ENCODE data around the gene EZR. TPM values are rescaled to one million over a fixed set of nuclear protein-coding genes. Genes with fewer than 3 reads are reported as not detected.

Gene EZR
- total RNA-seq, 1 experiment from 2014 or later, result 1,402 TPM

- Histone ChIP-seq H3K27me3 (ENCODE audit: insufficient read depth, low read length) (no peaks in the 10 kb centered on the region), H3K9me3 (ENCODE audit: control insufficient read depth in 1 of 2, insufficient read depth in 1 of 2, low read depth in 1 of 2, low read length in 2 of 2) (no peaks in the 10 kb centered on the region), H3K4me3 (replicated peaks in 1 of 2; ENCODE audit: low read depth in 1 of 2, low read length in 2 of 2) (no peak overlapping the region), H4K20me1 (ENCODE audit: insufficient read depth) (peaks cover 74% of the 10 kb centered on the region; the same call in 1 of the 2 replicates), H3K4me2 (ENCODE audit: low read length) (peak overlapping the region; percentile 8), H3K79me2 (ENCODE audit: insufficient read depth, low read length) (peaks cover 100% of the 10 kb centered on the region), H3K9me2 (ENCODE audit: insufficient read depth) (no peaks in the 10 kb centered on the region), H3K27ac (ENCODE audit: low read depth, low read length) (peak overlapping the region; percentile 34), H3K36me3 (ENCODE audit: control insufficient read depth in 1 of 2, insufficient read depth in 2 of 2, low read length in 2 of 2) (peaks cover 68 to 95% of the 10 kb centered on the region in 2 experiments), H3K4me1 (ENCODE audit: control insufficient read depth in 1 of 2, insufficient read depth in 2 of 2, low read length in 2 of 2) (peaks cover 60 to 98% of the 10 kb centered on the region in 2 experiments), H3K9ac (ENCODE audit: low read length) (peak overlapping the region; percentile 13), H2AFZ (ENCODE audit: low read depth, low read length, poor library complexity, severe bottlenecking) (no peak overlapping the region)
- ATAC-seq (0 out of 2 replicates have a peak, but pooled peaks have one; percentile 0), DNase-seq (ENCODE audit: low read depth, low spot score) (no peak)
- ChIA-PET RAD21 (ENCODE audit: low non-redundant PET in 1 of 2, low total read pairs in 2 of 2, uncharacterized antibody in 2 of 2, unreplicated experiment in 2 of 2) (no interaction called here), POLR2A (interaction anchor here (0.8 to 2.8 kb wide), 4 partner anchors 8 to 88 kb away, joined by 3 to 13 read pairs (median 4); no protein-coding TSS in a partner anchor), CTCF (interaction anchor here (0.8 to 3.2 kb wide), 2 partner anchors 9 to 12 kb away, joined by 3 to 11 read pairs; no protein-coding TSS in a partner anchor)
- no TSS peak for BruUV-seq (replicated peaks)
- TF ChIP-seq CBX3 (IDR thresholded peaks at IDR 0.05; ENCODE audit: low read depth) (no peak), POLR2AphosphoS5 (IDR thresholded peaks at IDR 0.05; ENCODE audit: low read depth, low read length) (peak; percentile 65)
- intact Hi-C loops (cut with micrococcal nuclease), result no loop called here
Measured at GRCh38 chr6:158780988-158781691, 38.0 kb downstream of the EZR start.

- peaks cover 78% of the 10 kb centered on the region; the same call in 1 of the 2 replicates for H4K20me1 ChIP-seq (ENCODE audit: insufficient read depth)
- TSS peak; percentile 2 for BruUV-seq (replicated peaks)
Measured at GRCh38 chr6:158780246-158780884, 38.8 kb downstream of the EZR start.

More at GRCh38 chr6:158780246-158780884, 38.8 kb downstream of the EZR start:
- H3K4me2 ChIP-seq (ENCODE audit: low read length), result 0 out of 2 replicates have a peak overlapping the region, but pooled peaks have one; percentile 7
- peaks cover 57 to 98% of the 10 kb centered on the region in 2 experiments for H3K4me1 ChIP-seq (ENCODE audit: control insufficient read depth in 1 of 2, insufficient read depth in 2 of 2, low read length in 2 of 2)
- peaks cover 100% of the 10 kb centered on the region for H3K79me2 ChIP-seq (ENCODE audit: insufficient read depth, low read length)
- CTCF ChIA-PET, result interaction anchor here (3.2 kb wide), 1 partner anchor 13 kb away, joined by 11 read pairs; no protein-coding TSS in a partner anchor
- intact Hi-C loops (cut with micrococcal nuclease), result no loop called here
- DNase-seq (ENCODE audit: low read depth, low spot score) (no peak), ATAC-seq (no peak)
- TF ChIP-seq CEBPB (IDR thresholded peaks at IDR 0.05; ENCODE audit: low read depth), result no peak
- no peak for TF ChIP-seq POLR2A (IDR thresholded peaks at IDR 0.05; ENCODE audit: borderline replicate concordance, extremely low read depth, insufficient read depth, insufficient read length)
- peak; percentile 51; the same call in 1 of the 2 replicates for TF ChIP-seq POLR2AphosphoS5 (IDR thresholded peaks at IDR 0.05; ENCODE audit: low read depth, low read length)
- TF ChIP-seq RAD21 (IDR thresholded peaks at IDR 0.05; ENCODE audit: low read depth), result no peak
- no peak overlapping the region for H2AFZ ChIP-seq (ENCODE audit: low read depth, low read length, poor library complexity, severe bottlenecking)
- no peaks in the 10 kb centered on the region for H3K9me3 ChIP-seq (ENCODE audit: control insufficient read depth in 1 of 2, insufficient read depth in 1 of 2, low read depth in 1 of 2, low read length in 2 of 2)
- H3K9me2 ChIP-seq (ENCODE audit: insufficient read depth), result no peaks in the 10 kb centered on the region
- H3K27me3 ChIP-seq (ENCODE audit: insufficient read depth, low read length), result no peaks in the 10 kb centered on the region
- H3K36me3 ChIP-seq (ENCODE audit: control insufficient read depth in 1 of 2, insufficient read depth in 2 of 2, low read length in 2 of 2), result peaks cover 73 to 95% of the 10 kb centered on the region in 2 experiments
- RAD21 ChIA-PET (ENCODE audit: low non-redundant PET in 1 of 2, low total read pairs in 2 of 2, uncharacterized antibody in 2 of 2, unreplicated experiment in 2 of 2), result no interaction called here
- peak overlapping the region; percentile 34; the same call in 1 of the 2 replicates for H3K27ac ChIP-seq (ENCODE audit: low read depth, low read length)
- peak overlapping the region; percentile 13 for H3K9ac ChIP-seq (ENCODE audit: low read length)
- no peak overlapping the region for H3K4me3 ChIP-seq (replicated peaks in 1 of 2; ENCODE audit: low read depth in 1 of 2, low read length in 2 of 2)
- POLR2A ChIA-PET, result interaction anchor here (0.8 to 2.8 kb wide), 4 partner anchors 9 to 89 kb away, joined by 3 to 13 read pairs (median 4); no protein-coding TSS in a partner anchor

All from HCT116 (cell line).